ENCODE measurements around the gene G3BP2.

Gene G3BP2

GRCh38 chr4:75658876-75659275 lies 14.3 kb downstream of the G3BP2 start:
- no peak for DNase-seq (ENCODE audit: low read depth)
- no peak for TF ChIP-seq CTCF (IDR thresholded peaks at IDR 0.05; ENCODE audit: low read depth, low read length)
- TF ChIP-seq POLR2A (IDR thresholded peaks at IDR 0.05; ENCODE audit: extremely low read depth, insufficient read length): no peak
- TF ChIP-seq MYC (IDR thresholded peaks at IDR 0.05; ENCODE audit: low read depth, low read length): no peak
- TF ChIP-seq MAX (IDR thresholded peaks at IDR 0.05; ENCODE audit: low read depth, low read length): no peak
- no peak overlapping the region for H3K4me3 ChIP-seq (ENCODE audit: low read depth, low read length)

GRCh38 chr4:75655562-75655961 lies 17.6 kb downstream of the G3BP2 start:
- DNase-seq (ENCODE audit: low read depth): no peak
- TF ChIP-seq MAX (IDR thresholded peaks at IDR 0.05; ENCODE audit: low read depth, low read length) (no peak), CTCF (IDR thresholded peaks at IDR 0.05; ENCODE audit: low read depth, low read length) (no peak), MYC (IDR thresholded peaks at IDR 0.05; ENCODE audit: low read depth, low read length) (no peak), POLR2A (IDR thresholded peaks at IDR 0.05; ENCODE audit: extremely low read depth, insufficient read length) (no peak)
- no peak overlapping the region for H3K4me3 ChIP-seq (ENCODE audit: low read depth, low read length)

GRCh38 chr4:75654905-75655304 lies 18.3 kb downstream of the G3BP2 start:
- H3K4me3 ChIP-seq (ENCODE audit: low read depth, low read length): no peak overlapping the region
- TF ChIP-seq MAX (IDR thresholded peaks at IDR 0.05; ENCODE audit: low read depth, low read length): no peak
- TF ChIP-seq MYC (IDR thresholded peaks at IDR 0.05; ENCODE audit: low read depth, low read length): no peak
- TF ChIP-seq POLR2A (IDR thresholded peaks at IDR 0.05; ENCODE audit: extremely low read depth, insufficient read length): no peak
- TF ChIP-seq CTCF (IDR thresholded peaks at IDR 0.05; ENCODE audit: low read depth, low read length): no peak
- no peak for DNase-seq (ENCODE audit: low read depth)

GRCh38 chr4:75653845-75654503 lies 19.2 kb downstream of the G3BP2 start:
- no peak for TF ChIP-seq CTCF (IDR thresholded peaks at IDR 0.05; ENCODE audit: low read depth, low read length)
- no peak overlapping the region for H3K4me3 ChIP-seq (ENCODE audit: low read depth, low read length)
- DNase-seq (ENCODE audit: low read depth): no peak

GRCh38 chr4:75644095-75644494 lies 29.1 kb downstream of the G3BP2 start:
- DNase-seq (ENCODE audit: low read depth): peak; percentile 38
- TF ChIP-seq CTCF (IDR thresholded peaks at IDR 0.05; ENCODE audit: low read depth, low read length) (no peak), POLR2A (IDR thresholded peaks at IDR 0.05; ENCODE audit: extremely low read depth, insufficient read length) (no peak), MYC (IDR thresholded peaks at IDR 0.05; ENCODE audit: low read depth, low read length) (no peak), MAX (IDR thresholded peaks at IDR 0.05; ENCODE audit: low read depth, low read length) (no peak)
- no peak overlapping the region for H3K4me3 ChIP-seq (ENCODE audit: low read depth, low read length)

- TF ChIP-seq MAX (IDR thresholded peaks at IDR 0.05; ENCODE audit: low read depth, low read length): no peak
- TF ChIP-seq MYC (IDR thresholded peaks at IDR 0.05; ENCODE audit: low read depth, low read length): no peak
- no peak for TF ChIP-seq CTCF (IDR thresholded peaks at IDR 0.05; ENCODE audit: low read depth, low read length)
- TF ChIP-seq POLR2A (IDR thresholded peaks at IDR 0.05; ENCODE audit: extremely low read depth, insufficient read length): no peak
- no peak overlapping the region for H3K4me3 ChIP-seq (ENCODE audit: low read depth, low read length)
- DNase-seq (ENCODE audit: low read depth): no peak
Observed at GRCh38 chr4:75643651-75644050, 29.6 kb downstream of the G3BP2 start.
